ENCODE data around the gene CELSR2.

CELSR2 gene

DNA sequence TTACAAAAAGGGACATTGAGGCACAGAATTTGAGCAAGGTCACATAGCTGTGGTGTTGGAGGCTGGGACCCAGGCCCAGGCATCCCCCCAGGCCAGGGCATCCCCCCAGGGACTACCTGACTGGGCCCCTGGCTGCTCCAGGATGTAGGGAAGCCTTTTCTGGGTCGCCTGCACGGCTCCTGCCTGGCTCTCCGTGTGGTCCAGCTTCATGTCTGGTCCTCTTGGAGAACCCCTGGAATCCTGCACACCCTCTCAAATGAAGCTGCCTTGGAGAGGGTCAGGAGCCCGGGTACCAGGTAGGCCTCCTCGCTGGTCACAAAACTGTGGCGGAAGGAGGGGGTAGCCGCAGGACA lies 919 bp upstream of the CELSR2 start:
- Histone ChIP-seq H2AFZ (ENCODE audit: low read depth, low read length) (peak overlapping the region; percentile 67; the same call in 1 of the 2 replicates), H3K9me3 (ENCODE audit: insufficient read depth, low read length, severe bottlenecking) (no peaks in the 10 kb centered on the region), H3K4me1 (ENCODE audit: insufficient read depth, low read length) (peaks cover 20% of the 10 kb centered on the region), H3K27ac (ENCODE audit: low read length) (no peak overlapping the region), H3K36me3 (ENCODE audit: insufficient read depth, low read length) (no peaks in the 10 kb centered on the region), H3K27me3 (ENCODE audit: insufficient read depth, low read length, poor library complexity) (peaks cover 2% of the 10 kb centered on the region), H3K9ac (ENCODE audit: low read depth, low read length) (no peak overlapping the region), H3K79me2 (ENCODE audit: insufficient read depth, low read length) (no peaks in the 10 kb centered on the region), H3K4me2 (ENCODE audit: insufficient read depth, low read length) (no peak overlapping the region), H3K4me3 (ENCODE audit: low read depth in 1 of 2, low read length in 2 of 2) (no peak overlapping the region), H4K20me1 (ENCODE audit: insufficient read depth, low read length) (peaks cover 13% of the 10 kb centered on the region; the same call in 1 of the 2 replicates)
- DNase-seq (no peak), ATAC-seq (ENCODE audit: insufficient read depth, low read depth) (no peak)
- no peak for TF ChIP-seq EZH2 (IDR thresholded peaks at IDR 0.05; ENCODE audit: borderline replicate concordance, low read depth, low read length, severe bottlenecking)
- TF ChIP-seq, protein P1, sequence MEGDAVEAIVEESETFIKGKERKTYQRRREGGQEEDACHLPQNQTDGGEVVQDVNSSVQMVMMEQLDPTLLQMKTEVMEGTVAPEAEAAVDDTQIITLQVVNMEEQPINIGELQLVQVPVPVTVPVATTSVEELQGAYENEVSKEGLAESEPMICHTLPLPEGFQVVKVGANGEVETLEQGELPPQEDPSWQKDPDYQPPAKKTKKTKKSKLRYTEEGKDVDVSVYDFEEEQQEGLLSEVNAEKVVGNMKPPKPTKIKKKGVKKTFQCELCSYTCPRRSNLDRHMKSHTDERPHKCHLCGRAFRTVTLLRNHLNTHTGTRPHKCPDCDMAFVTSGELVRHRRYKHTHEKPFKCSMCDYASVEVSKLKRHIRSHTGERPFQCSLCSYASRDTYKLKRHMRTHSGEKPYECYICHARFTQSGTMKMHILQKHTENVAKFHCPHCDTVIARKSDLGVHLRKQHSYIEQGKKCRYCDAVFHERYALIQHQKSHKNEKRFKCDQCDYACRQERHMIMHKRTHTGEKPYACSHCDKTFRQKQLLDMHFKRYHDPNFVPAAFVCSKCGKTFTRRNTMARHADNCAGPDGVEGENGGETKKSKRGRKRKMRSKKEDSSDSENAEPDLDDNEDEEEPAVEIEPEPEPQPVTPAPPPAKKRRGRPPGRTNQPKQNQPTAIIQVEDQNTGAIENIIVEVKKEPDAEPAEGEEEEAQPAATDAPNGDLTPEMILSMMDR (IDR thresholded peaks at IDR 0.05; ENCODE audit: borderline replicate concordance, extremely low read depth, low read length, poor library complexity, severe bottlenecking) = no peak

DNA sequence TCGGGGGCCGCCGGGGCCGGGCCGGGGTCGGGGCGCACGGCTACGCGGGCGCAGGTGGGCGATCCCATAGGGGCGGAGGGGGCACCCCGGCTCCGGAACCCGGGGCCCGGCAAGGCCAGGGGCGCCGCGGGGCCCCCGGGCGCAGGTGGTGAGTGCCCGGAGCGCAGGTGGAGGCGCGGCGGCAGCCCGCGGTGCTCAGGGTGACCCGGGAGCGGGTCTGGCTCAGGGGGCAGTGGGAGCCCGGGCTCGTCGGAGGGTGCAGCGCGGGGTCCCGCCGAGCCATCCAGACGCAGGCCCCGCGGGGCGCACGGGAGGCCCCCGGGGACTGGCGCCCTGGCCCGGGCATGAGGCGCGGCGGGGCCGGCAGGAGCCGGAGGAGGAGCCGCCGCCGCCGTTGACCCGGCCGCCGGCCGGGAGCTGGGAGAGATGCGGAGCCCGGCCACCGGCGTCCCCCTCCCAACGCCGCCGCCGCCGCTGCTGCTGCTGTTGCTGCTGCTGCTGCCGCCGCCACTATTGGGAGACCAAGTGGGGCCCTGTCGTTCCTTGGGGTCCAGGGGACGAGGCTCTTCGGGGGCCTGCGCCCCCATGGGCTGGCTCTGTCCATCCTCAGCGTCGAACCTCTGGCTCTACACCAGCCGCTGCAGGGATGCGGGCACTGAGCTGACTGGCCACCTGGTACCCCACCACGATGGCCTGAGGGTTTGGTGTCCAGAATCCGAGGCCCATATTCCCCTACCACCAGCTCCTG lies 489 bp downstream of the CELSR2 start:
- H3K27me3 ChIP-seq (ENCODE audit: insufficient read depth, low read length, poor library complexity) = peaks cover 2% of the 10 kb centered on the region
- H3K27ac ChIP-seq (ENCODE audit: low read length) = no peak overlapping the region
- TF ChIP-seq, protein P1 (IDR thresholded peaks at IDR 0.05; ENCODE audit: borderline replicate concordance, extremely low read depth, low read length, poor library complexity, severe bottlenecking) = no peak
- TF ChIP-seq EZH2 (IDR thresholded peaks at IDR 0.05; ENCODE audit: borderline replicate concordance, low read depth, low read length, severe bottlenecking) = no peak
- no peaks in the 10 kb centered on the region for H3K36me3 ChIP-seq (ENCODE audit: insufficient read depth, low read length)
- 0 out of 2 replicates have a peak overlapping the region, but pooled peaks have one; percentile 43 for H2AFZ ChIP-seq (ENCODE audit: low read depth, low read length)
- H3K9me3 ChIP-seq (ENCODE audit: insufficient read depth, low read length, severe bottlenecking) = no peaks in the 10 kb centered on the region
- H3K9ac ChIP-seq (ENCODE audit: low read depth, low read length) = peak overlapping the region; percentile 60
- H3K4me3 ChIP-seq (ENCODE audit: low read depth in 1 of 2, low read length in 2 of 2) = peak overlapping the region; percentile 20 to 62; a peak in 3 of 4 replicates
- ATAC-seq (ENCODE audit: insufficient read depth, low read depth) (peak; percentile 27), DNase-seq (no peak)
- peaks cover 20% of the 10 kb centered on the region for H3K4me1 ChIP-seq (ENCODE audit: insufficient read depth, low read length)
- H4K20me1 ChIP-seq (ENCODE audit: insufficient read depth, low read length) = peaks cover 13% of the 10 kb centered on the region; the same call in 1 of the 2 replicates
- H3K79me2 ChIP-seq (ENCODE audit: insufficient read depth, low read length) = no peaks in the 10 kb centered on the region
- H3K4me2 ChIP-seq (ENCODE audit: insufficient read depth, low read length) = peak overlapping the region; percentile 76

DNA sequence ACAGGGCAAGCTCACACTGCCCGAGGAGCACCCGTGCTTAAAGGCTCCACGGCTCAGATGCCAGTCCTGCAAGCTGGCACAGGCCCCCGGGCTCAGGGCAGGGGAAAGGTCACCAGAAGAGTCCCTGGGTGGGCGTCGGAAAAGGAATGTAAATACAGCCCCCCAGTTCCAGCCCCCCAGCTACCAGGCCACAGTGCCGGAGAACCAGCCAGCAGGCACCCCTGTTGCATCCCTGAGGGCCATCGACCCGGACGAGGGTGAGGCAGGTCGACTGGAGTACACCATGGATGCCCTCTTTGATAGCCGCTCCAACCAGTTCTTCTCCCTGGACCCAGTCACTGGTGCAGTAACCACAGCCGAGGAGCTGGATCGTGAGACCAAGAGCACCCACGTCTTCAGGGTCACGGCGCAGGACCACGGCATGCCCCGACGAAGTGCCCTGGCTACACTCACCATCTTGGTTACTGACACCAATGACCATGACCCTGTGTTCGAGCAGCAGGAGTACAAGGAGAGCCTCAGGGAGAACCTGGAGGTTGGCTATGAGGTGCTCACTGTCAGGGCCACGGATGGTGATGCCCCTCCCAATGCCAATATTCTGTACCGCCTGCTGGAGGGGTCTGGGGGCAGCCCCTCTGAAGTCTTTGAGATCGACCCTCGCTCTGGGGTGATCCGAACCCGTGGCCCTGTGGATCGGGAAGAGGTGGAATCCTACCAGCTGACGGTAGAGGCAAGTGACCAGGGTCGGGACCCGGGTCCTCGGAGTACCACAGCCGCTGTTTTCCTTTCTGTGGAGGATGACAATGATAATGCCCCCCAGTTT lies 1.3 kb downstream of the CELSR2 start:
- peaks cover 20% of the 10 kb centered on the region for H3K4me1 ChIP-seq (ENCODE audit: insufficient read depth, low read length)
- H3K27ac ChIP-seq (ENCODE audit: low read length) = no peak overlapping the region
- H3K36me3 ChIP-seq (ENCODE audit: insufficient read depth, low read length) = no peaks in the 10 kb centered on the region
- no peak overlapping the region for H2AFZ ChIP-seq (ENCODE audit: low read depth, low read length)
- H3K4me3 ChIP-seq (ENCODE audit: low read depth in 1 of 2, low read length in 2 of 2) = peak overlapping the region in 1 of 2 experiments; percentile 62; a peak in 2 of 4 replicates
- peak overlapping the region; percentile 60; the same call in 1 of the 2 replicates for H3K9ac ChIP-seq (ENCODE audit: low read depth, low read length)
- TF ChIP-seq, protein P1 (IDR thresholded peaks at IDR 0.05; ENCODE audit: borderline replicate concordance, extremely low read depth, low read length, poor library complexity, severe bottlenecking) = no peak
- no peak for TF ChIP-seq EZH2 (IDR thresholded peaks at IDR 0.05; ENCODE audit: borderline replicate concordance, low read depth, low read length, severe bottlenecking)
- ATAC-seq (ENCODE audit: insufficient read depth, low read depth) (no peak), DNase-seq (no peak)
- peak overlapping the region; percentile 76 for H3K4me2 ChIP-seq (ENCODE audit: insufficient read depth, low read length)
- H3K9me3 ChIP-seq (ENCODE audit: insufficient read depth, low read length, severe bottlenecking) = no peaks in the 10 kb centered on the region
- peaks cover 13% of the 10 kb centered on the region; the same call in 1 of the 2 replicates for H4K20me1 ChIP-seq (ENCODE audit: insufficient read depth, low read length)
- H3K79me2 ChIP-seq (ENCODE audit: insufficient read depth, low read length) = no peaks in the 10 kb centered on the region
- H3K27me3 ChIP-seq (ENCODE audit: insufficient read depth, low read length, poor library complexity) = peaks cover 2% of the 10 kb centered on the region

Measured in DND-41 (cell line).